Measurements from ENCODE around the gene GUCD1.

Gene GUCD1

GRCh38 chr22:24523873-24524272, 31.1 kb downstream of the GUCD1 start:
- no peak for DNase-seq

- peak; percentile 14 to 32 for DNase-seq
Observed at GRCh38 chr22:24521791-24522245, 33.1 kb downstream of the GUCD1 start.

- no peak for DNase-seq
Observed at GRCh38 chr22:24519496-24519895, 35.4 kb downstream of the GUCD1 start.

- no peak for DNase-seq
Observed at GRCh38 chr22:24518771-24519485, 36.0 kb downstream of the GUCD1 start.

GRCh38 chr22:24518228-24518627, 36.7 kb downstream of the GUCD1 start:
- no peak for DNase-seq

GRCh38 chr22:24517446-24517845, 37.5 kb downstream of the GUCD1 start:
- no peak for DNase-seq

- DNase-seq = no peak
Observed at GRCh38 chr22:24516301-24516737, 38.6 kb downstream of the GUCD1 start.

GRCh38 chr22:24515027-24515338, 40.0 kb downstream of the GUCD1 start:
- DNase-seq = no peak

GRCh38 chr22:24514241-24515026, 40.5 kb downstream of the GUCD1 start:
- DNase-seq = no peak

GRCh38 chr22:24513378-24514240, 41.3 kb downstream of the GUCD1 start:
- no peak for DNase-seq

GRCh38 chr22:24512043-24512442, 42.9 kb downstream of the GUCD1 start:
- no peak for DNase-seq

- DNase-seq = no peak
Observed at GRCh38 chr22:24510637-24511625, 44.0 kb downstream of the GUCD1 start.

- no peak for DNase-seq
Observed at GRCh38 chr22:24507716-24508115, 47.2 kb downstream of the GUCD1 start.

- DNase-seq = no peak
Observed at GRCh38 chr22:24506802-24507438, 48.0 kb downstream of the GUCD1 start.

- no peak for DNase-seq
Observed at GRCh38 chr22:24504956-24505736, 49.8 kb downstream of the GUCD1 start.

- no peak for DNase-seq
Observed at GRCh38 chr22:24504540-24504939, 50.4 kb downstream of the GUCD1 start.

GRCh38 chr22:24503843-24504338, 51.0 kb downstream of the GUCD1 start:
- no peak for DNase-seq

GRCh38 chr22:24503137-24503842, 51.6 kb downstream of the GUCD1 start:
- DNase-seq = peak; percentile 55 to 71

GRCh38 chr22:24502541-24502940, 52.4 kb downstream of the GUCD1 start:
- DNase-seq = no peak

- DNase-seq = no peak
Observed at GRCh38 chr22:24502034-24502433, 52.9 kb downstream of the GUCD1 start.
